K562 (cell line): ENCODE data around the gene NRG3. TPM values are rescaled to one million over a fixed set of nuclear protein-coding genes. Genes with fewer than 3 reads are reported as not detected.

Experiments used
- ATAC-seq: fragments of 200-7000 bp; cut with Tn5 transposase; 3 replicates; pipeline ENCODE4 v1.9.1; 2020; ENCODE audit warnings: moderate library complexity
- BruUV-seq: library from RNA; stranded (reverse); fragments of 400-500 nt; replicated peaks from 2 replicates; lab custom pipeline; 2021; lab: Mats Ljungman, UMichigan
- CTCF ChIA-PET: fragments of 300-600 bp; formaldehyde crosslinking; extraction: SDS; loops from one replicate; lab custom pipeline; 2021; ENCODE audit warnings: low intra/inter-chr PET ratio; lab: Yijun Ruan, JAX
- POLR2A ChIA-PET: fragments of 300-600, 350-650 bp; sonication (Branson Sonifier 250); formaldehyde crosslinking; extraction: SDS; loops from one replicate; lab custom pipeline; 2021; ENCODE audit warnings: antibody characterized with exemption, inconsistent platforms; lab: Yijun Ruan, JAX
- DNase-seq, 4 experiments: peaks; one replicate each; pipeline versions ENCODE4 v3.0.0 to v3.0.0-alpha.2; 2011 to 2018; ENCODE audit warnings: low spot score in 3 of 4, mixed read lengths in 3 of 4; ENCODE audit errors: extremely low read depth in 1 of 4
- FAIRE-seq: peaks from 2 replicates; lab custom pipeline; 2011; peaks lifted over from hg19 to GRCh38; lab: Jason Lieb, UNC
- H2AFZ ChIP-seq: 2 replicates; pipeline ENCODE4 v1.6.0; 2011; ENCODE audit warnings: low read depth, low read length, control low read depth, inconsistent platforms
- H3K27ac ChIP-seq: fragments of 200-600 bp; 3 replicates; pipeline ENCODE4 v1.8.0; 2011; ENCODE audit warnings: low read depth, mild to moderate bottlenecking, control low read depth, inconsistent platforms, low read length, moderate library complexity, mixed read lengths; ENCODE audit errors: extremely low read depth
- H3K27me3 ChIP-seq, 2 experiments: fragments of 300-600 bp in 1 of 2; 2 replicates in 1 of 2; 3 replicates in 1 of 2; pipeline versions ENCODE4 v1.6.0 to v1.8.0; 2011; ENCODE audit warnings: inconsistent platforms in 2 of 2, low read length in 2 of 2, mild to moderate bottlenecking in 1 of 2, mixed read lengths in 1 of 2, moderate library complexity in 1 of 2; ENCODE audit not compliant: control insufficient read depth in 2 of 2, insufficient read depth in 2 of 2
- H3K36me3 ChIP-seq: fragments of 300-600 bp; 3 replicates; pipeline ENCODE4 v1.8.0; 2011; ENCODE audit warnings: mild to moderate bottlenecking, low read length, inconsistent platforms; ENCODE audit not compliant: control insufficient read depth, insufficient read depth
- H3K4me1 ChIP-seq, 2 experiments: fragments of 200-600 bp in 1 of 2; replicated peaks in 1 of 2; 2 replicates in 1 of 2; 3 replicates in 1 of 2; pipeline versions ENCODE4 v1.5.1 to v1.8.0; 2011; ENCODE audit warnings: inconsistent platforms in 2 of 2, low read length in 2 of 2, mild to moderate bottlenecking in 1 of 2, mixed read lengths in 1 of 2, moderate library complexity in 1 of 2; ENCODE audit not compliant: control insufficient read depth in 2 of 2, insufficient read depth in 2 of 2
- H3K4me2 ChIP-seq: 2 replicates; pipeline ENCODE4 v1.6.1; 2011; ENCODE audit warnings: low read length, control low read depth, inconsistent platforms, mixed read lengths; ENCODE audit not compliant: insufficient read depth
- H3K4me3 ChIP-seq: fragments of 200-600 bp; sonication (generic), shearing (Covaris generic); 2 replicates; pipeline ENCODE4 v1.5.1; 2016; ENCODE audit warnings: control low read depth, inconsistent platforms
- H3K79me2 ChIP-seq: fragments of 200-600 bp; 3 replicates; pipeline ENCODE4 v1.8.0; 2011; ENCODE audit warnings: low read length, inconsistent platforms; ENCODE audit not compliant: control insufficient read depth, insufficient read depth
- H3K9ac ChIP-seq, 2 experiments: 2 replicates each; pipeline versions ENCODE4 v1.6.0 to v1.6.1; 2011; ENCODE audit warnings: low read depth in 2 of 2, low read length in 2 of 2, control low read depth in 1 of 2, inconsistent platforms in 1 of 2, mild to moderate bottlenecking in 1 of 2, mixed read lengths in 1 of 2; ENCODE audit not compliant: insufficient read depth in 1 of 2
- H3K9me1 ChIP-seq: one replicate; pipeline ENCODE4 v1.6.0; 2011; ENCODE audit warnings: inconsistent platforms, mild to moderate bottlenecking, low read length, moderate library complexity; ENCODE audit not compliant: control insufficient read depth, insufficient read depth
- H3K9me3 ChIP-seq: replicated peaks from 2 replicates; pipeline ENCODE4 v1.5.1; 2011; ENCODE audit warnings: low read depth, low read length, inconsistent platforms; ENCODE audit not compliant: control insufficient read depth, insufficient read depth
- H4K20me1 ChIP-seq: replicated peaks from 2 replicates; pipeline ENCODE4 v1.6.1; 2011; ENCODE audit warnings: low read length, inconsistent platforms, mixed read lengths; ENCODE audit not compliant: control insufficient read depth, insufficient read depth
- MAZ ChIP-seq, 2 experiments: fragments of 450-650 bp in 1 of 2; sonication (generic) in 1 of 2; formaldehyde crosslinking; IDR thresholded peaks in 1 of 2; conservative IDR thresholded peaks in 1 of 2; 2 replicates each; pipeline versions ENCODE4 v1.4.0 to v1.5.0; 2020; ENCODE audit warnings: mild to moderate bottlenecking in 1 of 2, missing genetic modification reagents in 1 of 2
- PTRF ChIP-seq: fragments of 450-650 bp; IDR thresholded peaks from 2 replicates; pipeline ENCODE4 v1.6.1; 2016; ENCODE audit warnings: mild to moderate bottlenecking, missing genetic modification characterization, missing compliant biosample characterization
- RCOR1 ChIP-seq, 2 experiments: IDR thresholded peaks; 2 replicates each; pipeline ENCODE4 v1.6.1; 2012; ENCODE audit warnings: low read depth in 2 of 2, low read length in 2 of 2, borderline replicate concordance in 1 of 2, improper control_type of control experiment in 1 of 2
- RNF2 ChIP-seq: sonication (generic); IDR thresholded peaks from 2 replicates; pipeline ENCODE4 v1.6.1; 2016
- SMARCC2 ChIP-seq: fragments of 450-650 bp; IDR thresholded peaks from 2 replicates; pipeline ENCODE4 v1.6.1; 2017; ENCODE audit warnings: antibody characterized with exemption, moderate library complexity, mild to moderate bottlenecking, low read depth
- WGBS: fragments of 100-300 bp; shearing (Covaris generic); methylation state at CpG from one replicate; pipeline ENCODE4 v1.1.6; 2016; ENCODE audit warnings: low coverage, mixed read lengths; ENCODE audit not compliant: insufficient coverage; ENCODE audit errors: missing lambda C conversion rate; 5-methylcytosine and 5-hydroxymethylcytosine counted together
- in situ Hi-C: fragments of 300-500 bp; cut with MboI; formaldehyde crosslinking; loops from 4 replicates; pipeline ENCODE4 v1.15.0; 2018; ENCODE audit warnings: inconsistent platforms, mixed read lengths
- intact Hi-C: fragments of 100-400 bp; cut with micrococcal nuclease; formaldehyde crosslinking; loops from 2 replicates; pipeline ENCODE4 v1.14.2; 2022
- polyA plus RNA-seq, 8 experiments: library from polyadenylated mRNA; depleted of rRNA in 4 of 8; stranded (reverse) in 5 of 8; unstranded in 3 of 8; fragments of >200 nt; fragmentation: Nextera tagmentation in 2 of 8; fragmentation: Illumina TruSeq in 1 of 8; extraction: Ambion mirVana in 2 of 8; extraction: Trizol in 1 of 8; gene quantifications; 2 replicates each; pipeline versions ENCODE4 v1.2.1 to v1.2.3, GENCODE V29; 2011 to 2014; ENCODE audit warnings: inconsistent platforms in 1 of 8, missing spikeins in 1 of 8
- total RNA-seq, 7 experiments: library from RNA; depleted of rRNA in 6 of 7; stranded (reverse); fragments of >200 nt in 6 of 7; fragmentation: Illumina TruSeq in 2 of 7; extraction: Trizol in 2 of 7; gene quantifications; 2 replicates each; pipeline versions ENCODE4 v1.2.1 to v1.2.3, GENCODE V29; 2011 to 2021; ENCODE audit warnings: low replicate concordance in 1 of 7
- TF ChIP-seq, protein P1 (sequence below), 2 experiments: fragments of 450-650 bp; IDR thresholded peaks; 2 replicates each; pipeline ENCODE4 v1.6.1; 2016; ENCODE audit warnings: mild to moderate bottlenecking in 2 of 2, borderline replicate concordance in 1 of 2, low read depth in 1 of 2, moderate library complexity in 1 of 2
- TF ChIP-seq, protein P2 (sequence below): sonication (generic); formaldehyde crosslinking; IDR thresholded peaks from 2 replicates; pipeline ENCODE4 v1.8.0; 2022; ENCODE audit warnings: missing genetic modification reagents, mild to moderate bottlenecking, moderate library complexity, borderline replicate concordance
- TF ChIP-seq, protein P3 (sequence below): fragments of 250-450 bp; sonication (Bioruptor Pico); IDR thresholded peaks from 2 replicates; pipeline ENCODE4 v1.4.0; 2020; ENCODE audit warnings: borderline replicate concordance

Gene NRG3
- total and polyA plus RNA-seq, 9 of the 15 experiments (the other 6 are each of a cell fraction or from before 2014, with no cell fraction given): not detected

DNA sequence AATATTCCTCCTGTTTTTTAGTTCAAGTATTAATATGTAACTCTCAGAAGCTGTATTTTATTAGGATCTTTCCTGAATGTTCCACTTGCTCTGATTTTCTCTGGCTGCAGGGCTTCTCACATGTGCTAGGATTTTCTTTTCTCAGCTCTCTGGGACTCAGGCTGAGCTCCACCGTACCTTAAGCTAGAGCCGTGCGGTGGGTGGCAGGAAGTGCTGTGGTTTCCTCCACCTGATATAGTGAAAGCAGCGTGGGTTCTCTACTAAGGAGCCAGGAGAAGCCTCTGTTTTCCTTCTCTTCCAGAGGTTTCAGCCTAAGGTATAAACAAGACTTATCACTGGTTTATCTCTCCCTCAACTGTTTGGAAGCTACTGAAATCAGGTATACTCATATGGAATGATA is 433.6 kb downstream of the NRG3 start:
- TF ChIP-seq, protein P1, sequence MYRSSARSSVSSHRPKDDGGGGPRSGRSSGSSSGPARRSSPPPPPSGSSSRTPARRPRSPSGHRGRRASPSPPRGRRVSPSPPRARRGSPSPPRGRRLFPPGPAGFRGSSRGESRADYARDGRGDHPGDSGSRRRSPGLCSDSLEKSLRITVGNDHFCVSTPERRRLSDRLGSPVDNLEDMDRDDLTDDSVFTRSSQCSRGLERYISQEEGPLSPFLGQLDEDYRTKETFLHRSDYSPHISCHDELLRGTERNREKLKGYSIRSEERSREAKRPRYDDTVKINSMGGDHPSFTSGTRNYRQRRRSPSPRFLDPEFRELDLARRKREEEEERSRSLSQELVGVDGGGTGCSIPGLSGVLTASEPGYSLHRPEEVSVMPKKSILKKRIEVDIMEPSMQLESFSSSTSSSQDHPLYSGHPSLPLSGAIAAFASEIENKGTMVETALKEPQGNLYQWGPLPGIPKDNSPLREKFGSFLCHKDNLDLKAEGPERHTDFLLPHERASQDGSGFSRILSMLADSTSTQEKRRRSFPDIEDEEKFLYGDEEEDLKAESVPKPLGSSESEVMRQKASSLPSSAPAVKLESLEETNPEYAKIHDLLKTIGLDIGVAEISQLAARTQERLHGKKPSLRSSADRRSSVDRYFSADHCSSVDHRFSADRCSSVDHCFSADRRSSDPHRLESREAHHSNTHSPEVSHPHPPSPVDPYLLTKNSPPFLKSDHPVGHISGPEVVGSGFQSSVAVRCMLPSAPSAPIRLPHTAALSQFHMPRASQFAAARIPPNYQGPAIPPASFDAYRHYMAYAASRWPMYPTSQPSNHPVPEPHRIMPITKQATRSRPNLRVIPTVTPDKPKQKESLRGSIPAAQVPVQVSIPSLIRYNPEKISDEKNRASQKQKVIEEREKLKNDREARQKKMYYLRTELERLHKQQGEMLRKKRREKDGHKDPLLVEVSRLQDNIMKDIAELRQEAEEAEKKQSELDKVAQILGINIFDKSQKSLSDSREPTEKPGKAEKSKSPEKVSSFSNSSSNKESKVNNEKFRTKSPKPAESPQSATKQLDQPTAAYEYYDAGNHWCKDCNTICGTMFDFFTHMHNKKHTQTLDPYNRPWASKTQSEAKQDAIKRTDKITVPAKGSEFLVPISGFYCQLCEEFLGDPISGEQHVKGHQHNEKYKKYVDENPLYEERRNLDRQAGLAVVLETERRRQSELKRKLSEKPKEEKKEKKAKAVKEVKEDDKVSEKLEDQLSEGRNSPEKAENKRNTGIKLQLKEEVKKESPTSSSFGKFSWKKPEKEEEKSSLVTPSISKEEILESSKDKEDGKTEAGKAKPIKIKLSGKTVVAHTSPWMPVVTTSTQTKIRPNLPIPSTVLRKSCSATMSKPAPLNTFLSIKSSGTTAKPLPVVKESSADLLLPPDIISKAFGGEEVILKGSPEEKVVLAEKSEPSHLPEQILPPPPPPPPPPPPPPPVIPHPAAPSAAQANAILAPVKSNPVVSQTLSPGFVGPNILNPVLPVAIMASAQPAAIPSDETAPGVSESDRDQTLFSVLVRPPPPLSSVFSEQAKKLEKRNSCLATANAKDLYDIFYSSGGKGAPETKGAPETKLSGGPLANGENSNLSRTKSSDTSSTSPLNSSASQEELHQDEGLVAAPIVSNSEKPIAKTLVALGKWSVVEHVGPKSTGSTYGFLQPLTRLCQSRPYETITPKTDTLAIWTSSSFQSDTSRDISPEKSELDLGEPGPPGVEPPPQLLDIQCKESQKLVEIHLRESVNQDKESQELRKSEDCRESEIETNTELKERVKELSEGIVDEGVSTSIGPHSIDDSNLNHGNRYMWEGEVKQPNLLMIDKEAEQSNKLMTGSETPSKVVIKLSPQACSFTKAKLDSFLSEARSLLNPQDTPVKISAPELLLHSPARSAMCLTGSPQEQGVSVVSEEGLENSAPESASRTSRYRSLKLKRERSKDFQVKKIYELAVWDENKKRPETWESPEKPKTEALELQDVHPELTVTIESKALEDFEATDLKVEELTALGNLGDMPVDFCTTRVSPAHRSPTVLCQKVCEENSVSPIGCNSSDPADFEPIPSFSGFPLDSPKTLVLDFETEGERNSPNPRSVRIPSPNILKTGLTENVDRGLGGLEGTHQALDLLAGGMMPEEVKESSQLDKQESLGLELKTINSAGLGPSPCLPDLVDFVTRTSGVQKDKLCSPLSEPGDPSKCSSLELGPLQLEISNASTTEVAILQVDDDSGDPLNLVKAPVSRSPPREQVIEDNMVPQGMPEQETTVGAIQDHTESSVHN (IDR thresholded peaks at IDR 0.05; ENCODE audit: borderline replicate concordance in 1 of 2, low read depth in 1 of 2): no peak
- no peak for TF ChIP-seq RNF2
- TF ChIP-seq SMARCC2: no peak
- TF ChIP-seq, protein P2, sequence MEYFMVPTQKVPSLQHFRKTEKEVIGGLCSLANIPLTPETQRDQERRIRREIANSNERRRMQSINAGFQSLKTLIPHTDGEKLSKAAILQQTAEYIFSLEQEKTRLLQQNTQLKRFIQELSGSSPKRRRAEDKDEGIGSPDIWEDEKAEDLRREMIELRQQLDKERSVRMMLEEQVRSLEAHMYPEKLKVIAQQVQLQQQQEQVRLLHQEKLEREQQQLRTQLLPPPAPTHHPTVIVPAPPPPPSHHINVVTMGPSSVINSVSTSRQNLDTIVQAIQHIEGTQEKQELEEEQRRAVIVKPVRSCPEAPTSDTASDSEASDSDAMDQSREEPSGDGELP (CRISPR knock-in tag): no peak
- TF ChIP-seq, protein P3, sequence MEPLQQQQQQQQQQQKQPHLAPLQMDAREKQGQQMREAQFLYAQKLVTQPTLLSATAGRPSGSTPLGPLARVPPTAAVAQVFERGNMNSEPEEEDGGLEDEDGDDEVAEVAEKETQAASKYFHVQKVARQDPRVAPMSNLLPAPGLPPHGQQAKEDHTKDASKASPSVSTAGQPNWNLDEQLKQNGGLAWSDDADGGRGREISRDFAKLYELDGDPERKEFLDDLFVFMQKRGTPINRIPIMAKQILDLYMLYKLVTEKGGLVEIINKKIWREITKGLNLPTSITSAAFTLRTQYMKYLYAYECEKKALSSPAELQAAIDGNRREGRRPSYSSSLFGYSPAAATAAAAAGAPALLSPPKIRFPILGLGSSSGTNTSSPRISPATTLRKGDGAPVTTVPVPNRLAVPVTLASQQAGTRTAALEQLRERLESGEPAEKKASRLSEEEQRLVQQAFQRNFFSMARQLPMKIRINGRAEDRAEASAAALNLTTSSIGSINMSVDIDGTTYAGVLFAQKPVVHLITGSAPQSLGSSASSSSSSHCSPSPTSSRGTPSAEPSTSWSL (CRISPR knock-in tag): no peak
- TF ChIP-seq RCOR1 (IDR thresholded peaks at IDR 0.05; ENCODE audit: borderline replicate concordance in 1 of 2, low read depth in 2 of 2, low read length in 2 of 2): no peak
- no peak for TF ChIP-seq MAZ (CRISPR knock-in tag; conservative IDR thresholded peaks at IDR 0.05 in 1 of 2, IDR thresholded peaks at IDR 0.05 in 1 of 2)
- TF ChIP-seq PTRF (tag): no peak
- no peak for ATAC-seq
- BruUV-seq: no TSS peak
- 0% methylated on average over 4 of the region's 4 CpGs for WGBS
- POLR2A ChIA-PET: no interaction called here
- no peaks in the 10 kb centered on the region for H3K27me3 ChIP-seq
- H3K9me1 ChIP-seq: no peaks in the 10 kb centered on the region
- in situ Hi-C loops: no loop called here
- H3K9me3 ChIP-seq: peaks cover under 1% of the 10 kb centered on the region; the same call in 1 of the 2 replicates
- DNase-seq: no peak
- H3K27ac ChIP-seq: no peak overlapping the region
- FAIRE-seq: no peak
- H3K4me2 ChIP-seq: no peak overlapping the region
- no peaks in the 10 kb centered on the region for H3K79me2 ChIP-seq
- no peaks in the 10 kb centered on the region for H3K4me1 ChIP-seq
- no peak overlapping the region for H2AFZ ChIP-seq
- no peaks in the 10 kb centered on the region for H4K20me1 ChIP-seq
- H3K36me3 ChIP-seq: no peaks in the 10 kb centered on the region
- H3K4me3 ChIP-seq: no peak overlapping the region
- no peak overlapping the region for H3K9ac ChIP-seq
- CTCF ChIA-PET: no interaction called here
- intact Hi-C loops: no loop called here
